H1 (cell line): ENCODE measurements around the gene CSRP1. TPM values are rescaled to one million over a fixed set of nuclear protein-coding genes. Genes with fewer than 3 reads are reported as not detected.

Experiments used
- CTCF ChIA-PET: fragments of 300-600 bp; sonication (Branson Sonifier 250); formaldehyde crosslinking; loops from one replicate; lab custom pipeline; 2021; ENCODE audit not compliant: partially characterized antibody; lab: Charles Lee
- POLR2A ChIA-PET: fragments of 300-600 bp; sonication (Branson Sonifier 250); formaldehyde crosslinking; loops from one replicate; lab custom pipeline; 2021; ENCODE audit warnings: inconsistent platforms; ENCODE audit not compliant: partially characterized antibody; lab: Charles Lee
- DNase-seq, 2 experiments: peaks; one replicate each; pipeline versions ENCODE4 v3.0.0 to v3.0.0-alpha.2; 2010 to 2022; ENCODE audit warnings: low spot score in 2 of 2, low read depth in 1 of 2, mixed read lengths in 1 of 2
- FAIRE-seq: peaks from 2 replicates; lab custom pipeline; 2011; peaks lifted over from hg19 to GRCh38; lab: Jason Lieb, UNC
- H2AFZ ChIP-seq: 2 replicates; pipeline ENCODE4 v1.8.1; 2012; ENCODE audit warnings: low read length, inconsistent platforms
- H2AK5ac ChIP-seq: 2 replicates; pipeline ENCODE4 v1.6.1; 2013; ENCODE audit warnings: low read depth, low read length
- H2BK120ac ChIP-seq: replicated peaks from 2 replicates; pipeline ENCODE3; 2013; ENCODE audit warnings: low read depth, low read length, inconsistent platforms
- H2BK12ac ChIP-seq: 2 replicates; pipeline ENCODE4 v1.6.1; 2013; ENCODE audit warnings: low read depth, low read length
- H2BK15ac ChIP-seq: 2 replicates; pipeline ENCODE4 v1.6.1; 2013; ENCODE audit warnings: low read length
- H2BK20ac ChIP-seq: 2 replicates; pipeline ENCODE4 v1.6.1; 2013; ENCODE audit warnings: low read length
- H2BK5ac ChIP-seq: 2 replicates; pipeline ENCODE4 v1.6.1; 2013; ENCODE audit warnings: low read depth, low read length
- H3K14ac ChIP-seq: 2 replicates; pipeline ENCODE4 v1.6.1; 2013; ENCODE audit warnings: inconsistent platforms; ENCODE audit not compliant: insufficient read length
- H3K18ac ChIP-seq: 2 replicates; pipeline ENCODE4 v1.6.1; 2013; ENCODE audit warnings: low read length; ENCODE audit errors: extremely low read depth
- H3K23ac ChIP-seq: 2 replicates; pipeline ENCODE4 v1.6.1; 2013; ENCODE audit warnings: inconsistent platforms; ENCODE audit not compliant: insufficient read length
- H3K23me2 ChIP-seq: 2 replicates; pipeline ENCODE4 v1.6.1; 2013; ENCODE audit warnings: low read depth, low read length
- H3K27ac ChIP-seq: 2 replicates; pipeline ENCODE4 v1.6.1; 2011; ENCODE audit warnings: low read depth, low read length, inconsistent platforms
- H3K27me3 ChIP-seq, 4 experiments: replicated peaks in 1 of 4; 1 replicate in 1 of 4; 2 replicates in 3 of 4; pipeline versions ENCODE4 v1.6.1 to v1.8.1; 2011 to 2013; ENCODE audit warnings: low read length in 3 of 4, mild to moderate bottlenecking in 3 of 4, inconsistent platforms in 2 of 4, mixed read lengths in 2 of 4, moderate library complexity in 1 of 4; ENCODE audit not compliant: control insufficient read depth in 3 of 4, insufficient read depth in 3 of 4; ENCODE audit errors: extremely low read depth in 1 of 4
- H3K36me3 ChIP-seq, 4 experiments: 2 replicates each; pipeline versions ENCODE4 v1.6.1 to v1.8.1; 2011 to 2013; ENCODE audit warnings: mild to moderate bottlenecking in 4 of 4, low read length in 3 of 4, moderate library complexity in 2 of 4, control low read depth in 1 of 4, inconsistent platforms in 1 of 4; ENCODE audit not compliant: insufficient read depth in 4 of 4, control insufficient read depth in 2 of 4
- H3K4ac ChIP-seq: replicated peaks from 2 replicates; pipeline ENCODE3; 2013; ENCODE audit warnings: low read length, low read depth, mixed read lengths, inconsistent platforms; ENCODE audit not compliant: insufficient read length
- H3K4me1 ChIP-seq, 4 experiments: replicated peaks in 1 of 4; 1 replicate in 1 of 4; 2 replicates in 3 of 4; pipeline versions ENCODE4 v1.6.1 to v1.8.1; 2011 to 2013; ENCODE audit warnings: low read length in 3 of 4, inconsistent platforms in 2 of 4, mixed read lengths in 1 of 4; ENCODE audit not compliant: insufficient read depth in 4 of 4, control insufficient read depth in 3 of 4
- H3K4me2 ChIP-seq, 2 experiments: 2 replicates each; pipeline versions ENCODE4 v1.6.1 to v1.8.1; 2011 to 2013; ENCODE audit warnings: low read depth in 2 of 2, low read length in 2 of 2, control low read depth in 1 of 2, inconsistent platforms in 1 of 2, mild to moderate bottlenecking in 1 of 2; ENCODE audit not compliant: insufficient read depth in 1 of 2
- H3K4me3 ChIP-seq, 4 experiments: fragments of 200-600, 300-600 bp in 1 of 4; sonication (generic), shearing (Covaris generic), sonication (Bioruptor Twin) in 1 of 4; 2 replicates each; pipeline versions ENCODE4 v1.5.1 to v1.8.1; 2011 to 2016; ENCODE audit warnings: low read length in 4 of 4, low read depth in 3 of 4, control low read depth in 2 of 4, inconsistent platforms in 2 of 4, mild to moderate bottlenecking in 2 of 4, mixed read lengths in 1 of 4, moderate library complexity in 1 of 4; ENCODE audit not compliant: insufficient read depth in 2 of 4; ENCODE audit errors: extremely low read depth in 1 of 4
- H3K56ac ChIP-seq: replicated peaks from 2 replicates; pipeline ENCODE3; 2013; ENCODE audit warnings: low read depth, mild to moderate bottlenecking, mixed read lengths, low read length, inconsistent platforms; ENCODE audit not compliant: insufficient read length
- H3K79me1 ChIP-seq: 2 replicates; pipeline ENCODE4 v1.6.1; 2013; ENCODE audit warnings: low read depth, low read length, control low read depth
- H3K79me2 ChIP-seq, 2 experiments: 2 replicates each; pipeline versions ENCODE4 v1.6.1 to v1.8.1; 2012 to 2013; ENCODE audit warnings: low read length in 2 of 2, mild to moderate bottlenecking in 2 of 2, inconsistent platforms in 1 of 2; ENCODE audit not compliant: insufficient read depth in 2 of 2, control insufficient read depth in 1 of 2
- H3K9ac ChIP-seq, 4 experiments: replicated peaks in 1 of 4; 1 replicate in 1 of 4; 2 replicates in 3 of 4; pipeline versions ENCODE4 v1.6.1 to v1.8.1; 2011 to 2013; ENCODE audit warnings: low read depth in 3 of 4, low read length in 3 of 4, control low read depth in 2 of 4, mild to moderate bottlenecking in 2 of 4, moderate library complexity in 2 of 4, inconsistent platforms in 1 of 4; ENCODE audit errors: extremely low read depth in 1 of 4
- H3K9me3 ChIP-seq, 2 experiments: 2 replicates each; pipeline versions ENCODE4 v1.6.1 to v1.8.1; 2012 to 2013; ENCODE audit warnings: mild to moderate bottlenecking in 2 of 2, moderate library complexity in 2 of 2, control low read depth in 1 of 2, inconsistent platforms in 1 of 2, low read depth in 1 of 2, low read length in 1 of 2, mixed read lengths in 1 of 2; ENCODE audit not compliant: insufficient read depth in 2 of 2
- H4K20me1 ChIP-seq, 2 experiments: replicated peaks in 1 of 2; 2 replicates each; pipeline versions ENCODE3 to v1.8.1; 2011 to 2013; ENCODE audit warnings: inconsistent platforms in 2 of 2, low read length in 2 of 2, mild to moderate bottlenecking in 1 of 2; ENCODE audit not compliant: insufficient read depth in 2 of 2, control insufficient read depth in 1 of 2
- H4K5ac ChIP-seq: 2 replicates; pipeline ENCODE4 v1.6.1; 2013; ENCODE audit warnings: low read length, low read depth, mixed read lengths, inconsistent platforms; ENCODE audit not compliant: insufficient read length
- H4K8ac ChIP-seq: 2 replicates; pipeline ENCODE4 v1.8.0; 2013; ENCODE audit warnings: mild to moderate bottlenecking, moderate library complexity, low read length, inconsistent platforms; ENCODE audit not compliant: insufficient read depth; ENCODE audit errors: extremely low read depth
- H4K91ac ChIP-seq: replicated peaks from 2 replicates; pipeline ENCODE3; 2013; ENCODE audit warnings: low read length, mixed read lengths, inconsistent platforms; ENCODE audit not compliant: insufficient read length
- BACH1 ChIP-seq: IDR thresholded peaks from 2 replicates; pipeline ENCODE4 v1.6.1; 2012; ENCODE audit warnings: low read length, improper control_type of control experiment
- CBX8 ChIP-seq: fragments of 300-800, 300-1000 bp; sonication (generic); IDR thresholded peaks from 2 replicates; pipeline ENCODE4 v1.7.1; 2016; ENCODE audit warnings: low read depth, low read length, borderline replicate concordance
- CEBPB ChIP-seq: IDR thresholded peaks from 2 replicates; pipeline ENCODE4 v1.6.1; 2012; ENCODE audit warnings: low read depth, low read length
- CTCF ChIP-seq, 3 experiments: IDR thresholded peaks; 1 replicate in 2 of 3; 2 replicates in 1 of 3; pipeline versions ENCODE4 v1.5.1 to v1.6.1; 2011; ENCODE audit warnings: low read length in 3 of 3, mild to moderate bottlenecking in 3 of 3, inconsistent platforms in 2 of 3, low read depth in 1 of 3, moderate library complexity in 1 of 3; ENCODE audit not compliant: insufficient read depth in 1 of 3; ENCODE audit errors: control extremely low read depth in 1 of 3
- RAD21 ChIP-seq, 2 experiments: IDR thresholded peaks in 1 of 2; conservative IDR thresholded peaks in 1 of 2; 2 replicates each; pipeline ENCODE4 v1.6.1; 2011; ENCODE audit warnings: low read depth in 2 of 2, low read length in 2 of 2, improper control_type of control experiment in 1 of 2, inconsistent platforms in 1 of 2, mild to moderate bottlenecking in 1 of 2, moderate library complexity in 1 of 2
- USF2 ChIP-seq: IDR thresholded peaks from 2 replicates; pipeline ENCODE4 v1.6.1; 2011; ENCODE audit warnings: low read length, improper control_type of control experiment
- WGBS, 2 experiments: shearing (Covaris generic) in 1 of 2; methylation state at CpG; one replicate each; pipeline versions ENCODE4 v1.1.6 to v1.1.7; 2013 to 2015; ENCODE audit warnings: low lambda C conversion rate in 2 of 2, mixed read lengths in 2 of 2, inconsistent platforms in 1 of 2, low coverage in 1 of 2, missing lambda C conversion rate in 1 of 2; ENCODE audit not compliant: insufficient replicate concordance in 2 of 2, insufficient coverage in 1 of 2, insufficient read length in 1 of 2; ENCODE audit errors: extremely low coverage in 1 of 2, missing lambda C conversion rate in 1 of 2; 5-methylcytosine and 5-hydroxymethylcytosine counted together
- polyA plus RNA-seq, 7 experiments: library from polyadenylated mRNA; depleted of rRNA in 3 of 7; stranded (reverse) in 5 of 7; unstranded in 2 of 7; fragments of >200 nt in 5 of 7; fragments of 200-250 nt in 2 of 7; gene quantifications; 1 replicate in 5 of 7; 2 replicates in 1 of 7; 4 replicates in 1 of 7; pipeline versions ENCODE4 v1.2.1 to v1.2.3, GENCODE V29; 2011 to 2013; ENCODE audit warnings: missing spikeins in 2 of 7, mixed read lengths in 2 of 7
- total RNA-seq: library from RNA; stranded (reverse); fragmentation: NEBNext Ultra II Directional; extraction: Animal tissue kit (Norgen Biotek cat#: 25700); gene quantifications from 2 replicates; pipeline ENCODE4 v1.2.1, GENCODE V29; 2021

The CSRP1 gene
- total and polyA plus RNA-seq, 2 of the 8 experiments (the other 6 are each of a cell fraction or from before 2014, with no cell fraction given): 14.2 to 22.3 TPM

- Histone ChIP-seq H3K18ac (no peak overlapping the region), H4K20me1 (no peaks in the 10 kb centered on the region), H3K23me2 (no peaks in the 10 kb centered on the region), H2AK5ac (no peak overlapping the region), H3K79me2 (no peaks in the 10 kb centered on the region), H4K5ac (no peak overlapping the region), H2BK20ac (0 out of 2 replicates have a peak overlapping the region, but pooled peaks have one; percentile 18), H3K36me3 (no peaks in the 10 kb centered on the region), H3K14ac (no peak overlapping the region), H3K9me3 (no peaks in the 10 kb centered on the region), H3K4ac (no peak overlapping the region), H3K4me3 (no peak overlapping the region), H3K9ac (no peak overlapping the region), H3K27ac (no peak overlapping the region), H3K79me1 (no peaks in the 10 kb centered on the region), H4K8ac (no peak overlapping the region), H3K27me3 (no peaks in the 10 kb centered on the region), H3K4me2 (no peak overlapping the region), H2BK5ac (no peak overlapping the region), H4K91ac (no peak overlapping the region), H2BK12ac (no peak overlapping the region), H2BK15ac (no peak overlapping the region), H2BK120ac (no peak overlapping the region), H3K56ac (no peak overlapping the region), H3K23ac (no peak overlapping the region), H2AFZ (no peak overlapping the region), H3K4me1 (peaks cover 0 to 7% (median 3%) of the 10 kb centered on the region in 4 experiments; a peak in 3 of 7 replicates)
- peak in 1 of 2 experiments; percentile 63 for DNase-seq
- FAIRE-seq: no peak
- no peak for TF ChIP-seq USF2
- peak; percentile 39 to 55 (median 49); a peak in 3 of 4 replicates for TF ChIP-seq CTCF (IDR thresholded peaks at IDR 0.05; ENCODE audit: control extremely low read depth in 1 of 3, insufficient read depth in 1 of 3, low read depth in 1 of 3, low read length in 3 of 3)
- TF ChIP-seq CBX8: no peak
- no peak for TF ChIP-seq CEBPB
- TF ChIP-seq BACH1: no peak
- TF ChIP-seq RAD21 (IDR thresholded peaks at IDR 0.05 in 1 of 2, conservative IDR thresholded peaks at IDR 0.05 in 1 of 2; ENCODE audit: low read depth in 2 of 2, low read length in 2 of 2): peak; percentile 29 to 54
- ChIA-PET POLR2A (interaction anchor here (0.7 to 2.1 kb wide), 3 partner anchors 12 to 45 kb away, joined by 3 to 8 read pairs (median 3); no protein-coding TSS in a partner anchor), CTCF (interaction anchor here (0.6 to 5.4 kb wide), 46 partner anchors 10 to 358 kb away, joined by 3 to 163 read pairs (median 8); partner anchors contain the start of genes CSRP1, PHLDA3, TNNI1 and TNNT2)
- 56% methylated on average over 6 of the region's 6 CpGs; no CpG with 5 or more reads in 1 of the 2 experiments for WGBS, 2 experiments
These were observed 70.5 kb downstream of the CSRP1 start for GRCh38 chr1:201436393-201436792.
